MM.1S (cell line): ENCODE results near the gene OR6X1.

ENCODE experiments used
- DNase-seq: peaks from one replicate; pipeline ENCODE4 v3.0.0-alpha.2; 2015
- H2AFZ ChIP-seq: fragments of 300-600 bp; sonication (generic); 2 replicates; pipeline ENCODE4 v1.6.0; 2016; ENCODE audit warnings: antibody characterized with exemption, low read length
- H3F3A ChIP-seq: fragments of 300-600 bp; sonication (generic); 2 replicates; pipeline ENCODE4 v1.6.1; 2016; ENCODE audit warnings: mild to moderate bottlenecking, antibody characterized with exemption, low read length, moderate library complexity, mixed read lengths; ENCODE audit not compliant: insufficient read depth
- H3K27ac ChIP-seq: fragments of 300-600 bp; sonication (generic); 2 replicates; pipeline ENCODE4 v1.5.1; 2016; ENCODE audit warnings: mild to moderate bottlenecking, low read length
- H3K27me3 ChIP-seq: fragments of 300-600 bp; sonication (generic); replicated peaks from 2 replicates; pipeline ENCODE4 v1.6.0; 2016; ENCODE audit warnings: low read length; ENCODE audit not compliant: insufficient read depth
- H3K36me3 ChIP-seq: fragments of 300-600 bp; sonication (generic); replicated peaks from 2 replicates; pipeline ENCODE4 v1.6.1; 2016; ENCODE audit warnings: mild to moderate bottlenecking, low read length, mixed read lengths; ENCODE audit not compliant: insufficient read depth
- H3K4me1 ChIP-seq: fragments of 300-600 bp; sonication (generic); 2 replicates; pipeline ENCODE4 v1.6.1; 2016; ENCODE audit warnings: low read length, mixed read lengths
- H3K4me2 ChIP-seq: fragments of 300-600 bp; sonication (generic); 2 replicates; pipeline ENCODE4 v1.6.0; 2016; ENCODE audit warnings: low read depth, low read length
- H3K4me3 ChIP-seq: fragments of 300-600 bp; sonication (generic); 2 replicates; pipeline ENCODE4 v1.5.1; 2016; ENCODE audit warnings: low read length, mixed read lengths
- H3K79me2 ChIP-seq: fragments of 300-600 bp; sonication (generic); 2 replicates; pipeline ENCODE4 v1.6.1; 2016; ENCODE audit warnings: mixed run types, low read length, mixed read lengths
- H3K9ac ChIP-seq: fragments of 300-600 bp; sonication (generic); 2 replicates; pipeline ENCODE4 v1.6.1; 2016; ENCODE audit warnings: low read length, mixed read lengths
- H3K9me2 ChIP-seq: fragments of 300-600 bp; sonication (generic); replicated peaks from 2 replicates; pipeline ENCODE4 v1.6.1; 2016; ENCODE audit warnings: mild to moderate bottlenecking, low read length, mixed read lengths; ENCODE audit not compliant: insufficient read depth
- H3K9me3 ChIP-seq: fragments of 300-600 bp; sonication (generic); replicated peaks from 2 replicates; pipeline ENCODE4 v1.6.1; 2016; ENCODE audit warnings: mild to moderate bottlenecking, low read length, mixed read lengths; ENCODE audit not compliant: insufficient read depth
- H4K20me1 ChIP-seq: fragments of 300-600 bp; sonication (generic); 2 replicates; pipeline ENCODE4 v1.6.1; 2016; ENCODE audit warnings: mild to moderate bottlenecking, low read length, moderate library complexity, mixed read lengths; ENCODE audit not compliant: insufficient read depth
- CTCF ChIP-seq: fragments of 300-600 bp; sonication (generic); IDR thresholded peaks from 2 replicates; pipeline ENCODE4 v1.5.1; 2016; ENCODE audit warnings: antibody characterized with exemption, low read length, mixed read lengths
- EZH2 ChIP-seq: fragments of 300-600 bp; sonication (generic); optimal IDR thresholded peaks from 2 replicates; pipeline ENCODE3; 2017; ENCODE audit warnings: low read depth, mild to moderate bottlenecking, antibody characterized with exemption, low read length, mixed read lengths
- EZH2phosphoT487 ChIP-seq: fragments of 300-600 bp; sonication (generic); IDR thresholded peaks from 2 replicates; pipeline ENCODE4 v1.6.1; 2018; ENCODE audit warnings: antibody characterized with exemption, low read length

The OR6X1 gene

GRCh38 chr11:123736769-123737168 lies 17.5 kb downstream of the OR6X1 start:
- no peaks in the 10 kb centered on the region for H3F3A ChIP-seq
- no peak overlapping the region for H2AFZ ChIP-seq
- no peak overlapping the region for H3K4me3 ChIP-seq
- no peak for DNase-seq
- H3K27me3 ChIP-seq, result no peaks in the 10 kb centered on the region
- H3K4me2 ChIP-seq, result no peak overlapping the region
- H3K9me3 ChIP-seq, result no peaks in the 10 kb centered on the region
- no peaks in the 10 kb centered on the region for H4K20me1 ChIP-seq
- no peak overlapping the region for H3K9ac ChIP-seq
- peaks cover 70% of the 10 kb centered on the region for H3K79me2 ChIP-seq
- no peak overlapping the region for H3K27ac ChIP-seq
- no peak for TF ChIP-seq CTCF
- peaks cover 7% of the 10 kb centered on the region; the same call in 1 of the 2 replicates for H3K4me1 ChIP-seq
- no peaks in the 10 kb centered on the region for H3K9me2 ChIP-seq
- no peaks in the 10 kb centered on the region for H3K36me3 ChIP-seq

GRCh38 chr11:123729602-123730001 lies 24.7 kb downstream of the OR6X1 start:
- H3K4me3 ChIP-seq, result no peak overlapping the region
- H3K4me2 ChIP-seq, result no peak overlapping the region
- DNase-seq, result no peak
- peaks cover 15% of the 10 kb centered on the region; the same call in 1 of the 2 replicates for H3K36me3 ChIP-seq
- peaks cover 5% of the 10 kb centered on the region; the same call in 1 of the 2 replicates for H3K79me2 ChIP-seq
- H3K27ac ChIP-seq, result no peak overlapping the region
- no peaks in the 10 kb centered on the region for H3K9me2 ChIP-seq
- H3K4me1 ChIP-seq, result no peaks in the 10 kb centered on the region
- H3K27me3 ChIP-seq, result no peaks in the 10 kb centered on the region
- TF ChIP-seq CTCF, result no peak
- no peak for TF ChIP-seq EZH2phosphoT487
- TF ChIP-seq EZH2, result no peak
- H3K9me3 ChIP-seq, result no peaks in the 10 kb centered on the region
- H2AFZ ChIP-seq, result no peak overlapping the region
- no peaks in the 10 kb centered on the region for H4K20me1 ChIP-seq
- H3K9ac ChIP-seq, result no peak overlapping the region
- no peaks in the 10 kb centered on the region for H3F3A ChIP-seq

- Histone ChIP-seq H3K4me3 (no peak overlapping the region), H3K4me1 (no peaks in the 10 kb centered on the region), H3K27me3 (no peaks in the 10 kb centered on the region), H3K27ac (no peak overlapping the region), H3K36me3 (peaks cover 15% of the 10 kb centered on the region; the same call in 1 of the 2 replicates), H3K9me2 (no peaks in the 10 kb centered on the region), H4K20me1 (no peaks in the 10 kb centered on the region), H3K4me2 (no peak overlapping the region), H3F3A (no peaks in the 10 kb centered on the region), H3K9me3 (no peaks in the 10 kb centered on the region), H3K9ac (no peak overlapping the region), H2AFZ (no peak overlapping the region), H3K79me2 (no peaks in the 10 kb centered on the region)
- DNase-seq, result no peak
- TF ChIP-seq CTCF, result no peak
- TF ChIP-seq EZH2phosphoT487, result no peak
- TF ChIP-seq EZH2, result no peak
Observed at GRCh38 chr11:123725995-123726655, 28.2 kb downstream of the OR6X1 start.
